GM23248 (cell line): ENCODE measurements around the gene CATSPERB. TPM values are rescaled to one million over a fixed set of nuclear protein-coding genes. Genes with fewer than 3 reads are reported as not detected.

Source experiments
- DNase-seq: peaks from one replicate; pipeline ENCODE4 v3.0.0-alpha.2; 2015
- H2AFZ ChIP-seq: fragments of 200-600 bp; sonication (generic); 2 replicates; pipeline ENCODE4 v1.6.1; 2016; ENCODE audit warnings: antibody characterized with exemption
- H3F3A ChIP-seq: fragments of 200-600 bp; sonication (generic); 2 replicates; pipeline ENCODE4 v1.6.1; 2016; ENCODE audit warnings: mild to moderate bottlenecking, antibody characterized with exemption, mixed run types; ENCODE audit not compliant: insufficient read depth
- H3K27ac ChIP-seq: fragments of 200-600 bp; sonication (generic); 2 replicates; pipeline ENCODE4 v1.5.1; 2016; ENCODE audit warnings: mild to moderate bottlenecking
- H3K27me3 ChIP-seq: fragments of 200-600 bp; sonication (generic); replicated peaks from 2 replicates; pipeline ENCODE4 v1.6.1; 2016; ENCODE audit warnings: mild to moderate bottlenecking; ENCODE audit not compliant: insufficient read depth
- H3K36me3 ChIP-seq: fragments of 200-600 bp; sonication (generic); 2 replicates; pipeline ENCODE4 v1.6.1; 2016; ENCODE audit warnings: low read depth, mild to moderate bottlenecking
- H3K4me1 ChIP-seq: fragments of 200-600 bp; sonication (generic); 2 replicates; pipeline ENCODE4 v1.6.1; 2016; ENCODE audit warnings: mild to moderate bottlenecking; ENCODE audit not compliant: insufficient read depth
- H3K4me2 ChIP-seq: fragments of 200-600 bp; sonication (generic); one replicate; pipeline ENCODE4 v1.6.1; 2016; ENCODE audit warnings: mild to moderate bottlenecking; ENCODE audit not compliant: unreplicated experiment
- H3K4me3 ChIP-seq: fragments of 200-600 bp; sonication (generic); 2 replicates; pipeline ENCODE4 v1.5.1; 2016; ENCODE audit warnings: mild to moderate bottlenecking
- H3K79me2 ChIP-seq: fragments of 200-600 bp; sonication (generic); 2 replicates; pipeline ENCODE4 v1.6.1; 2016; ENCODE audit warnings: mild to moderate bottlenecking; ENCODE audit not compliant: insufficient read depth
- H3K9ac ChIP-seq: fragments of 200-600 bp; sonication (generic); 2 replicates; pipeline ENCODE4 v1.6.1; 2016; ENCODE audit warnings: mild to moderate bottlenecking
- H3K9me2 ChIP-seq: fragments of 200-600 bp; sonication (generic); 2 replicates; pipeline ENCODE4 v1.6.1; 2016; ENCODE audit warnings: mixed run types, mild to moderate bottlenecking, moderate library complexity; ENCODE audit not compliant: insufficient read depth
- H3K9me3 ChIP-seq: fragments of 200-600 bp; sonication (generic); one replicate; pipeline ENCODE4 v1.6.1; 2017; ENCODE audit warnings: low read depth
- H4K20me1 ChIP-seq: fragments of 200-600 bp; sonication (generic); 2 replicates; pipeline ENCODE4 v1.6.0; 2016; ENCODE audit not compliant: insufficient read depth
- EZH2 ChIP-seq: fragments of 200-600 bp; sonication (generic); IDR thresholded peaks from 2 replicates; pipeline ENCODE4 v1.6.1; 2018; ENCODE audit warnings: antibody characterized with exemption, mild to moderate bottlenecking; ENCODE audit not compliant: insufficient read depth, poor library complexity, severe bottlenecking
- EZH2phosphoT487 ChIP-seq: fragments of 200-600 bp; sonication (generic); IDR thresholded peaks from 2 replicates; pipeline ENCODE4 v1.6.1; 2018; ENCODE audit warnings: antibody characterized with exemption, moderate library complexity, mild to moderate bottlenecking, low read depth; ENCODE audit not compliant: insufficient read depth
- WGBS, 2 experiments: methylation state at CpG; one replicate each; pipeline ENCODE4 v1.1.6; 2015 to 2017; ENCODE audit warnings: low lambda C conversion rate in 2 of 2, low coverage in 1 of 2; ENCODE audit errors: missing lambda C conversion rate in 2 of 2; 5-methylcytosine and 5-hydroxymethylcytosine counted together
- in situ Hi-C: fragments of 300-500 bp; cut with MboI; formaldehyde crosslinking; loops from 2 replicates; pipeline ENCODE4 v1.15.0; 2020
- polyA plus RNA-seq: library from polyadenylated mRNA; unstranded; fragments of >200 nt; fragmentation: Nextera tagmentation; extraction: Ambion mirVana; gene quantifications from 2 replicates; pipeline ENCODE4 v1.2.1, GENCODE V29; 2016
- total RNA-seq: library from RNA; depleted of rRNA; stranded (reverse); fragments of >200 nt; shearing (Covaris generic); gene quantifications from 2 replicates; pipeline ENCODE4 v1.2.3, GENCODE V29; 2014

The CATSPERB gene
- total and polyA plus RNA-seq, 2 experiments from 2014 or later: 0.11 TPM; not detected in 1

- no peak overlapping the region for H3K4me3 ChIP-seq
- in situ Hi-C loops: no loop called here
- no peak overlapping the region for H3K9ac ChIP-seq
- H4K20me1 ChIP-seq: no peaks in the 10 kb centered on the region
- WGBS, 2 experiments: 2 to 4% methylated on average over 4 of the region's 4 CpGs
- H3K79me2 ChIP-seq: no peaks in the 10 kb centered on the region
- H3K9me3 ChIP-seq: no peaks in the 10 kb centered on the region
- no peak overlapping the region for H3K27ac ChIP-seq
- no peak overlapping the region for H2AFZ ChIP-seq
- no peaks in the 10 kb centered on the region for H3F3A ChIP-seq
- H3K27me3 ChIP-seq: no peaks in the 10 kb centered on the region
- TF ChIP-seq EZH2phosphoT487: no peak
- TF ChIP-seq EZH2: no peak
- H3K9me2 ChIP-seq: no peaks in the 10 kb centered on the region
- peak; percentile 81 for DNase-seq
- H3K36me3 ChIP-seq: no peaks in the 10 kb centered on the region
- peaks cover 6% of the 10 kb centered on the region; the same call in 1 of the 2 replicates for H3K4me1 ChIP-seq
- H3K4me2 ChIP-seq: no peak overlapping the region
These were observed 95.3 kb downstream of the CATSPERB start for GRCh38 chr14:91636604-91637003.

- Histone ChIP-seq H3K4me3 (no peak overlapping the region), H3K79me2 (no peaks in the 10 kb centered on the region), H2AFZ (no peak overlapping the region), H3K4me2 (no peak overlapping the region), H3K36me3 (no peaks in the 10 kb centered on the region), H3K9me2 (no peaks in the 10 kb centered on the region), H3F3A (no peaks in the 10 kb centered on the region), H3K27ac (no peak overlapping the region), H3K27me3 (no peaks in the 10 kb centered on the region; the same call in 1 of the 2 replicates), H3K9ac (no peak overlapping the region), H3K9me3 (no peaks in the 10 kb centered on the region), H3K4me1 (no peaks in the 10 kb centered on the region), H4K20me1 (no peaks in the 10 kb centered on the region)
- no peak for TF ChIP-seq EZH2phosphoT487
- no peak for TF ChIP-seq EZH2
- 83 to 85% methylated on average over 1 of the region's 1 CpG for WGBS, 2 experiments
- in situ Hi-C loops: no loop called here
- DNase-seq: no peak
These were observed 107.1 kb downstream of the CATSPERB start for GRCh38 chr14:91624757-91625156.

DNA sequence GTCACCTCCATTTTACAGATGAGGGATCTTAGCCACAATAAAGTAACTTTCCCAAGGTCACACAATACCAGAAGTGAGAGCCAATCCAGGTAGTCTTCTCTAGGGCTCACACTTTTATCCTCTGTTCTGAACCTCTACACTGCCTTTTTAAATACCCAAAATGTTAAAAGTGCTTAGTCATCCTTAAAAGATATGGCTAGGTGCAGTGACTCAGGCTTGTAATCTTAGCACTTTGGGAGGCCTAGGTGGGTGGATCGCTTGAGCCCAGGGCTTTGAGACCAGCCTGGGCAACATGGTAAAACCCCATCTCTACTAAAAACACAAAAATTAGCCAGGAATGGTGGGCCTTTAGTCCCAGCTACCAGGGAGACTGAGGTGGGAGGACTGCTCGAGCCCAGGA lies 117.7 kb downstream of the CATSPERB start:
- no peaks in the 10 kb centered on the region for H4K20me1 ChIP-seq
- no peaks in the 10 kb centered on the region for H3K27me3 ChIP-seq
- WGBS, 2 experiments: 78 to 95% methylated on average over 2 of the region's 2 CpGs
- no peak overlapping the region for H3K9ac ChIP-seq
- H2AFZ ChIP-seq: peak overlapping the region; percentile 2; the same call in 1 of the 2 replicates
- H3F3A ChIP-seq: no peaks in the 10 kb centered on the region
- TF ChIP-seq EZH2 (no peak), EZH2phosphoT487 (no peak)
- in situ Hi-C loops: no loop called here
- H3K9me3 ChIP-seq: no peaks in the 10 kb centered on the region
- no peak overlapping the region for H3K27ac ChIP-seq
- H3K4me2 ChIP-seq: no peak overlapping the region
- no peak overlapping the region for H3K4me3 ChIP-seq
- H3K4me1 ChIP-seq: peaks cover 12% of the 10 kb centered on the region; the same call in 1 of the 2 replicates
- H3K9me2 ChIP-seq: no peaks in the 10 kb centered on the region
- no peaks in the 10 kb centered on the region for H3K79me2 ChIP-seq
- H3K36me3 ChIP-seq: no peaks in the 10 kb centered on the region
- peak; percentile 28 for DNase-seq

GRCh38 chr14:91613459-91614112 lies 118.3 kb downstream of the CATSPERB start:
- Histone ChIP-seq H3K27me3 (no peaks in the 10 kb centered on the region), H3K36me3 (no peaks in the 10 kb centered on the region), H3K4me1 (peaks cover 12% of the 10 kb centered on the region; the same call in 1 of the 2 replicates), H2AFZ (peak overlapping the region; percentile 2; the same call in 1 of the 2 replicates), H3K27ac (no peak overlapping the region), H3K9ac (no peak overlapping the region), H3K9me2 (no peaks in the 10 kb centered on the region), H3K4me2 (no peak overlapping the region), H3F3A (no peaks in the 10 kb centered on the region), H3K4me3 (no peak overlapping the region), H3K79me2 (no peaks in the 10 kb centered on the region), H3K9me3 (no peaks in the 10 kb centered on the region), H4K20me1 (no peaks in the 10 kb centered on the region)
- DNase-seq: peak; percentile 11
- in situ Hi-C loops: no loop called here
- no peak for TF ChIP-seq EZH2
- no peak for TF ChIP-seq EZH2phosphoT487
- WGBS, 2 experiments: 90 to 91% methylated on average over 6 of the region's 6 CpGs

GRCh38 chr14:91611528-91611927 lies 120.4 kb downstream of the CATSPERB start:
- no peak overlapping the region for H3K4me3 ChIP-seq
- H3K9ac ChIP-seq: no peak overlapping the region
- H3K4me2 ChIP-seq: no peak overlapping the region
- H3K4me1 ChIP-seq: peaks cover 15% of the 10 kb centered on the region
- no peaks in the 10 kb centered on the region for H3K27me3 ChIP-seq
- no peaks in the 10 kb centered on the region for H4K20me1 ChIP-seq
- no peaks in the 10 kb centered on the region for H3K36me3 ChIP-seq
- DNase-seq: no peak
- no peak overlapping the region for H2AFZ ChIP-seq
- H3K27ac ChIP-seq: no peak overlapping the region
- H3K79me2 ChIP-seq: no peaks in the 10 kb centered on the region
- in situ Hi-C loops: no loop called here
- no peak for TF ChIP-seq EZH2phosphoT487
- no peak for TF ChIP-seq EZH2
- peaks cover 5% of the 10 kb centered on the region for H3F3A ChIP-seq
- H3K9me3 ChIP-seq: no peaks in the 10 kb centered on the region
- H3K9me2 ChIP-seq: no peaks in the 10 kb centered on the region
- WGBS, 2 experiments: 97 to 100% methylated on average over 2 of the region's 2 CpGs
